Putamen (tissue), 1 donor: Measurements from ENCODE around the gene RHOG.
"Not testable (repeated sequence)": the region's sequence is repeated elsewhere in the genome, so short reads cannot be mapped to it uniquely, and the experiment has no call there.

Experiments
- DNase-seq: peaks from one replicate; pipeline ENCODE4 v3.0.0-alpha.2; 2016; ENCODE audit warnings: low spot score

Gene RHOG

GRCh38 chr11:3840870-3841425 lies at the start of gene RHOG:
RHOG (minus strand) TSS chr11:3840959; CDS start chr11:3828138, 12,821 bp downstream.
- peak; percentile 78 for DNase-seq

DNA sequence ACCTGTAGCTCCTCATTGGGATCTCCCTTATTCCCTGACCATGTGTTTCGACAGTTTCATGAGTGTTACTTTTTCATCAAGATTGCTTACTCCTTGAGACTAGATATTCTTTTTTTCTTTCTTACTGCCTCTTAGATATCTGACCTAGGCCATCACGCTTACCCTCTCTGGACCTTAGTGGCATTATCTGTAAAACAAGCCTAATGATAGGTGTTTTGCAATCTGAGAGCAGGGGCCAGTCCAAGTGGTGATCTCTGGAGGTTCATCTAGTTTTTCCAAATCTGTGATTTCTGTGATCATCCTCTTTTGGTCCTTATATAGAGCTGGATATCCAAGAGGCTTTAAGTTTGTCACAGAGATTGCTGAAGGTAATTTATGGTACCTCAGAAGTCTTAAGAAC lies 49.3 kb upstream of the RHOG start:
- DNase-seq = no peak

GRCh38 chr11:3888876-3889275 lies 48.1 kb upstream of the RHOG start:
- no peak for DNase-seq

DNA sequence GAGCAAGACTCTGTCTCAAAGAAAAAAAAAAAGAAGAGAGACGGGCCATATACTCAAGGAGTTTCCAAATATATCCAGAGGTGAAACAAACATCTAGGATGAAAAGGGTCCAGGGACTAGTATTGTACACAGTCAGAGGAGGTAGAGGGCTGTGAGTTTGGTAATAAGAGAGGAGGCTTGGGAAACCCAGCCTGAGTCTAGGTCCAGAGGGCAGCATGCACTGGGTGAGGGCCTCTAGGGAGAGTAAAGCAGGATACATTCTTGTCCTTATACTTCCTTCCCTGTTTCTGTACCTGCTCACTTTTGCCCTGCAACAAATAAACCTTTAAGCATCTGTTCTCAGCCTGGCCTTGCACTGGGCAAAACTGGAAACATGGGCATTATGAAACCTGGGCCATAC lies 46.2 kb upstream of the RHOG start:
- DNase-seq = no peak

DNA sequence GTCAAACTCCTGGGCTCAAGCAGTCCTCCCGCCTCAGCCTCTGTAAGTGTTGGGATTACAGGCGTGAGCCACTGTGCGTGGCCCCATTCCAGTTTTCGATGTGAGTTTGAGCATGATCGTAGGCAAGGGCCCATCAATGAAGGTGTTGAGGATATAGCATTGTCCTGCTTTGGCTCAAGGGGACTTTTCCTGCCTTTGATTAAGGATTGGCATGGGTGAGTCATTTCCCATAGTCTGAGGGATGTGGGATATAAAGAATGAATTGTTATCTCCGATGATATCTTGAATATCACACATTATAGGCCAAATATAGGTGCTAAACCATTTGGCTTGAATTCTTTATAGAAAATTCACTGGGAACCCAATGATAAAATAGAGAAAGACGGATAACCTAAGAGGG lies 45.1 kb upstream of the RHOG start:
- no peak for DNase-seq

DNA sequence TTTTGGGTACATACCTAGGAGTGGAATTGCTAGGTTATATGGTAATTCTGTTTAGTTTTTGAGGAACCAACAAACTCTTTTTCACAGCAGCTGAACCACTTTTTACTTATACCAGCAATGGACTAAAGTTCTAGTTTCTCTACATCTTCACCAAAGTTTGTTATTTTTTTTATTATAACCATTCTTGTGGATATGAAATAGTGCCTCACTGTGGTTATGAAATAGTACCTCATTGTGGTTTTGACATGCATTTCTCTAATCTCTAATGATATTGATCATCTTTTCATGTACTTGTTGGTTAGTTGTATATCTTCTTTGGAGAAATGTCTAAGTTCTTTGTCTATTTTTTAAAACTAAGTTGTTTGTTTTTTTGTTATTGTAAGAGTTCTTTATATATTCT lies 41.9 kb upstream of the RHOG start:
- no peak for DNase-seq

GRCh38 chr11:3880724-3881123 lies 40.0 kb upstream of the RHOG start:
- no peak for DNase-seq

GRCh38 chr11:3879967-3880542 lies 39.3 kb upstream of the RHOG start:
- no peak for DNase-seq

- DNase-seq = no peak
Observed at GRCh38 chr11:3879216-3879966, 38.6 kb upstream of the RHOG start.

DNA sequence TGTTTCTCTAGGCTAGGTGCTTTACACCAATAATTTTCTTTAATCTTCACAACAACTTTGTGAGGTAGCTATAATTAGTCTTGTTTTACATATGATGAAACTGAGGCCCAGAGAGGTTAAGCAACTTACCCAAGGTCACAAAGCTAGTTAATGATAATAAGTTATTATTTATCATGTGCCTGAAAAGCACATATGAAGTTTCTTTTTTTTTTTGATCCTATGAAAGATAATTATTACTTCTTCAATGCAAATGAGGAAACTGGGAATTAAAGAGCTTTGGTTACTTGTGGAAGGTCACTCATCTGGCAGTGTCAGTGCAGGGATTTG lies 37.5 kb upstream of the RHOG start:
- DNase-seq = no peak

DNA sequence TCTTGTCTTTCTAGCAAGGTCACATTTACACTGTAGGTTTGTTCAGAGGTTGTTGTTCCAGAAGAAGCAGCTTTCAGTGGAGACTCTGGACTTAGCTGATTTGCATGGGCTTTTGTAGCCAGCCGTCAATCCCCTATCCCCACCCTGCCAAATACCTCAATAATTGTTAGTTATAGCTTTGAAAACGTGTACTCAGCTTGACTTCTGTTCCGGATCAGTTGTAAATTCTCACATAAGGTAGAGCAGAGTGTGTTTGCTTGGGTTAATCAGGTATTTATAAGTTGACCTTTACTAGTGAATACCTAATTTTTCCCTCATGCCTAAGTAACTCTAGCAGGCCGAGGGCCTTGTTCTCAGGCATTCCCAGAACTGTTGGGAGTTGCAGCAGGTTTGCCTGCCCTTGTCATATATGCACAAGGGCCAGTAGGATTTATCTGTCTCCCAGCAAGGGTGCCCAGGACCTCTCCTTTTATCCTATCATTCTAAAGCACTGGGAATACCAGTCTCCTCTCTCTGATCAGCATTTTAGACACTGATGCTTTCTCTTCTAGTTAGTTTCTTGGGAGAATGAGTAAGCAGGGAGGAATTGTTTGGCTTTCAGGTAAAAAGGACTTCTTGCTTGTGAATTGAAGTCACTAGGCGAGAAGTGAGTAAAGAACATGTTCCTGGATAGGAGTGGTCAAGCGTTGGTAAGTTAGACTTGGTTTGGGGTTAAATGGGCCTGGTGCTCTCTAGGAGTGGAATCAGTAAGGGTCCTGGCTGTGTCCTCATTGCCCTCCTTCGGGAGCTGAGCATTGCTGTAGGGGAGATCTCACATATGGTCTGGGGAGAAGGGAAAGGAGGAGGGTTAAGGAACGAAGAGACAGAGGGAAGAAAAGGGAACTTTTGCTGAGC lies 36.9 kb upstream of the RHOG start:
- DNase-seq = no peak

DNA sequence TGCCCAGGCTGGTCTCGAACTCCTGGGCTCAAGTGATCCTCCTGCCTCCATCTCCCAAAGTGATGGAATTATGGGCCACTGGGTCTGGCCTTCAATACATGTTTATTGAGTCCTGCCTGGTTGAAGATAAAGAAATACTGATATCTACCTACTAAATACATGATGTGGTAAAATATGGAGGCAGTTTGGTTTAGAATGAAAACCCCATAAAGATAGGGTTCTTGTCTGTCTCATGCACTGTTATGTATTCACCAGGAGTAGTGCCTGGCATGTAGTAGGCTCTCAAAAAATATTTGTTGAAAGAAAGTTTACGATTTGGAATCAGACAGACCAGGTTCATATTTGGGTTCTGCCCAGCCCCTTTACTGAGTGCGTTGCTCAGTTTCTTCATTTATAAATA lies 35.9 kb upstream of the RHOG start:
- DNase-seq = no peak

DNA sequence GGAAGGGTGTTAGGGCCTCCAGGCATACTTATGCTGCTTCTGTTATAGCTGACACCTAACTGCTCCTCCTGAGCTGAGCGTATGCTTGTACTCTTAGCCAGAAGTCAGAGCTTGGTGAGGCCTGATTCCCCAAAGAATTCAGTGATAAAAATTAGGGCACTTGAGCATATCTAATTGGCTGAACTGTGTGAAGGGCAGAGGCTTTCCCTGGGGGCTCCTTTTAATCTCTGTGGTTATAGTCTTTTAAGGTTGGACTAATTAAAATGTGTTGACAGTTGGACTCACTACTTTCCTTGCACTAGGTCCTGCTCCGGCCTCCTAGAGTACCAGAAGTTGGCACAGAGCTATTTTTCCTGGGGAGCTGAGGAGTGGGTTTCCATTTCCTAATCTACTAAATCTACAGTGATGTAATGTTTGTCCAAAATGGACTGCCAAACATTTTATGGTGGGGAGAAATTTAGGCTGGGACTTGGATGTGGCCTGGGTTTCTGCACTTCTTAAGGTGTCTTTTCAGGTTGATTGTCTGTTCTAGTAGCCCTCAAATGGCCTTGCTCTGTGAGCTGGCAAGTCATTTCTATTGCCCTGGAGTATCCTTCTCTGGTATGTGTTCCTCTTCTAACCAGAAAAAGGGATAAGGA lies 33.1 kb upstream of the RHOG start:
- no peak for DNase-seq

GRCh38 chr11:3867209-3868091 lies 26.7 kb upstream of the RHOG start:
- no peak for DNase-seq

- no peak for DNase-seq
Observed at GRCh38 chr11:3866836-3867208, 26.1 kb upstream of the RHOG start.

GRCh38 chr11:3866206-3866605 lies 25.4 kb upstream of the RHOG start:
- no peak for DNase-seq

DNA sequence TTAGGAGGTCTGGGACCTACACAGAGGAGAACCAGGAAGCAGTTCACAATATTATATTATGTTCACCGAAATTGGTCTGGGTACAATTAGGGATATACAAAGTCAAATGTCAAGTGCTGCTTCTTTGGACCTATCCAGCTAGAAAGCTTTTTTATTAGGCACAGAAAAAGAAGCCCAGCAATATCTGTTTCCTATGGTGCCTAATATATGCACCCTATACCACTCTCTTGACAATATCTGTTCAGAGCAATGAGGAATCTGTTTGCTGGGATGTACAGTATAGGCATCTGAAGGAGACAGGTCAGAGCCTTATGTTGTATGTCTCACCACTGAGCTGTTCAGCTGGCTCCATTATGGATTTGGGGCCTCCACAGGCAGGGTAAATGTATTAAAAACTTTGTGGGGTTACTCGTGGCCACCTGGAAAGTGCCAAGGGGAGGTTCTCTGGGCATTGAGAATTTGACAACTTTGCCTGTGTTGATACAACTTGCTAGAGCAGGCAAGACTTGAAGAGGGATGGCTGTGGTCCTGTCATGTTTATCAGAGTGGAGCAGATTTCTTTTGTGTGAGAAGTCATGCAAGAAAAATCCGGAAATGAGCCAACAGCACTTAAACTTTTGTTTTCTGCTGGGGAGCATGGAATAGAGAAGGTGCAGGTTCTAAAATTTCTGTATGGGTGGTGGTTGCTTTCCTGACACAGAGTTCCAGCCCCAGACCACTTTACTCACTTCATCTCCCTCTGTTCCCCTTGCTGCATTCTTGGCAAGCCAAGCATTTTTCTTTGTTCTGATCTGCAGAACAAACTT lies 24.8 kb upstream of the RHOG start:
- no peak for DNase-seq

GRCh38 chr11:3861683-3862082 lies 20.9 kb upstream of the RHOG start:
- no peak for DNase-seq

GRCh38 chr11:3860898-3861393 lies 20.2 kb upstream of the RHOG start:
- not testable (repeated sequence) for DNase-seq

DNA sequence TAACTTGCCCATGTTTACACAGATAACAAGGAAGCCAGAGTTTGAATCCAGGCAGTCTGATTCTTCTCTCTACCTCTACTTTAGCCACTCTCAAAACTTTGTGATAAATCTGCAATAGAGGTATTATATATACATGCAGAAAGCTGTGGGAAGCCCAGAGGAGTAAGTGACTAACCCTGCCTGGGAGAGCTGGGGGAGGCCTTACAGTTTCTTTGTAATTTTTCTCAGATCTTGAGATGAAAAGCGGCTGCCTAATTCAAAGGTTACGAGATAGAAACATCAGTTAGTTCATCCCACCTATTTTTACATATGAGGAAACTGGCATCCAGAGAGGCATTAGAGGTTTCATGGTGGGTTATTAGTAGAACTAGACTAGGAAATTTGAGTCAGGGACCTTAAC lies 19.6 kb upstream of the RHOG start:
- no peak for DNase-seq
